ENCODE measurements around the gene ZBTB20. TPM values are rescaled to one million over a fixed set of nuclear protein-coding genes. Genes with fewer than 3 reads are reported as not detected.

The ZBTB20 gene
- total RNA-seq, 1 donor from 2014 or later, result 13.9 TPM

DNA sequence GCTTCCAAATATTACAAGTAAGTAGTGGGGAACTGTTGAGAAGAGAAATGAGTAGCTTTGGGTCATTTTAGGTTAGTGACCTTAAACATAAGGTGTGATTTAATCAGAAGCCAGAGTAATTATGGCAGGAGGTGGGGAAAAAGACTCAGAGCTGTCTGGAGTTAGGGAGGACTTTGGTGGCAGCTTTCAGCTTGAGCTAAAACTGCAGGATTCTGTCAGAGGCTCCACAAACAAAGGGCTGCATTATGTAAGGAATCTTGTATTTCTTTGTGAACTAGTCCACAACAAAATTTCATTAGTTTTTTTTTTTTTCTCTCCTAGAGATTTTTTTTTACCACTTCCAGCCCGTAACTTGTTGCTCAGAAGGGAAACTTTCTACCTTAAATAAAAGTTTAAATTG is 507.9 kb downstream of the ZBTB20 start:
- DNase-seq (ENCODE audit: low read depth in 2 of 2), result no peak

- no peak for DNase-seq (ENCODE audit: low read depth in 2 of 2)
Measured at GRCh38 chr3:114635878-114636277, 511.2 kb downstream of the ZBTB20 start.

GRCh38 chr3:114634635-114635034 is 512.5 kb downstream of the ZBTB20 start:
- DNase-seq (ENCODE audit: low read depth in 2 of 2), result no peak

- no peak for DNase-seq (ENCODE audit: low read depth in 2 of 2)
Measured at GRCh38 chr3:114632757-114633424, 514.2 kb downstream of the ZBTB20 start.

- no peak for DNase-seq (ENCODE audit: low read depth in 2 of 2)
Measured at GRCh38 chr3:114627770-114628169, 519.3 kb downstream of the ZBTB20 start.

DNA sequence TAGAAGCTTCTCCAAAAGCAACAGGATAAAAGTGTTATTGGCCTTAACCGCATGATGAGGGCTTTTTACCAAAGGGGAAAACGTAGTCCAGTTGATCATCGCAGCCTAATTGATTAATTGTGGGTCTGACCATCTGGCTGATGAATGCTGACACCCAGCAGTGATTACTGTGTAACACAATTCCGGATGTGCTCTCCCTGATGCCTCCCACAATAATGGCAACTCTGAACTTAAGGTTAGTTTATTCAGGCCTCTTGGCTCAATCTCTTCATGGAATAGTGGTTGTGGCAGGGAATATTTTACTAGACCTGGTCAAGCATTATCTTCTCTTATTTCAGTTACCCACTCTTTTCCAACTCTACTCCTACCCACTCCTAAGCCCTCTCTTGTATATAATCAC is 520.3 kb downstream of the ZBTB20 start:
- no peak for DNase-seq (ENCODE audit: low read depth in 2 of 2)

GRCh38 chr3:114624571-114625181 is 522.4 kb downstream of the ZBTB20 start:
- peak; percentile 97 to 98 for DNase-seq (ENCODE audit: low read depth in 2 of 2)

DNA sequence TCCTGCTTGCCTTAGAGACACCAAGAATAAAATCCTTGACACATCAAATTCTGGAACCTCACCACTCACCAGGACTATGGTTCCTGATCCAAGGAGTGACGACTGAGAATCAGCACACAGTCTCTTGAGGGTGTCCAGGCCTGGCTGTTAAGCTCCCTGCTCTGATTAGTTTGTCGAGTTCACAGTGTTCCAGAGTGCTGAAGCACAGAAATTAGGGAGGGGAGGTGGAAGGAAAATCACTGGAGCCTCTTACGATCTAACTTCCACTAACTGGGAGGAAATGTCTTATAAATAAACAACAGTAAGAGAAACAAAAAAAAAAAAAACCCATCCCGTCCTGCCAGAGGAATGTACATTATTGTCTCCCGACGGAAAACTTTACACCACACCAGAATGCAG is 523.0 kb downstream of the ZBTB20 start:
- peak; percentile 78 to 79 for DNase-seq (ENCODE audit: low read depth in 2 of 2)

DNA sequence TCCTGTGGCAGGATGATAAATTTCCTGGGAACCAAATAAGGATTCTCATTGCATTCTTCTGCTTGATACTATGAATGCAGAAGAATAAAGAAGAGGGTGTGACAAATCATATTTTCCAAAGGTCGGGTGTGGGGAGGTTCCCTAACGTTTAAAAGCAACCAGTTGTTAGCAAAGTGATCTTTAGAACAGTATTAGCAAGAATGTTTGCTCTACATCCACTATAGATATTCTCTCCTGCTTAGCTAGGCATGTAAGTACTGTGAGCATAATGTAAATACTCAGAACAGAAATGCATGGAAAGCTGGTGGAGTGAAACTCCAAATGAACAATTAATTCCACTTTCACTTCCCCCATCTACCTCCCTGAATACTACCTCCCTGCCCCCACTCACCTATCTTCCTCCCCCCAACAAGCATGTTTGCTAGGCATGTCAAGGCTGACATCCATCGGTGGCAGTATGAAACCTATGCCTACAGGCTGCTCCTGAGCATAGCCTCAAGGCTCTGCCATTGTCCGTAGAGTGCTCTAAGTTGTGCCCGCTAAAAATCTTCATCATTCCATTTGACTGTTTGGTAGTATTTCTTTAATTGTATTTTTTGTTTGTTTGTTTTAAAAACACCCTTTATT is 523.6 kb downstream of the ZBTB20 start:
- peak; percentile 56 to 80 for DNase-seq (ENCODE audit: low read depth in 2 of 2)

DNA sequence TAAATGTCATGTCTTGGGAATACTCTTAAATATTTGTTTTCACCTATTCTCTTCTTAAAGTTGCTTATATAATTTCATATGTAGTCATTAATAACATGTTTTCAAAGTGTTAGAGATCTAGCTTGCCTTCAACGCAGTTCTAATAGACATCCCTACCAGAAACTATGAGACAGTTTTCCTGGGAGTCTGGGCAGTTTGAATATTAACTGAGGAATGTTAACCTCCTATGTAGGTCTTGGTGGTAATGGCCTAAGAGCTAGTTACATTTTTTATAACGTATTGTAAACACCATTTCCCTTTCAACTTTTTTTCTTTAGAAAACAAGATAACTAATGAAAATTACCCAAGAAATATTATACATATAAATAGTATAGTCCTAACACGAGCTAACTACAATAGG is 525.1 kb downstream of the ZBTB20 start:
- DNase-seq (ENCODE audit: low read depth in 2 of 2), result no peak

DNA sequence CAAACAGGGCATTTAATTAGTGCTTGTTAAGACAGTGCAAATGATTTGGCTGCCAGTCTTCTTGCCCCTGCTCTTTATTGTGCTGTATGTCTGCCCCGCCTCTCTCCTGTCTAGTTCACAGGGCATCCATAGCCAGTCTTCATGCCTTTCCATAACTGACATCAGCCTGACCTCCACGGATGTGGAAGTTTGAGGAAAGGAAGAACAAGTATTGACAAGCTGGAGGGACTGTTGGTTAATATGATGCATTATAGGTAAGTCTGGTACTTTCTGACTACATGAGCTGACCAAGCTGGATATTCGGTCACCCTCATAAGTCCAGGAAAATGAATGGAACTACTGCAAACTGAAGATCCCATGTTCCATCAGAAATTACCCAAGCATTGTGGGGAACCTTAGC is 527.3 kb downstream of the ZBTB20 start:
- DNase-seq (ENCODE audit: low read depth in 2 of 2), result no peak

- no peak for DNase-seq (ENCODE audit: low read depth in 2 of 2)
Measured at GRCh38 chr3:114615523-114616085, 531.5 kb downstream of the ZBTB20 start.

GRCh38 chr3:114609973-114610630 is 537.0 kb downstream of the ZBTB20 start:
- no peak for DNase-seq (ENCODE audit: low read depth in 2 of 2)

DNA sequence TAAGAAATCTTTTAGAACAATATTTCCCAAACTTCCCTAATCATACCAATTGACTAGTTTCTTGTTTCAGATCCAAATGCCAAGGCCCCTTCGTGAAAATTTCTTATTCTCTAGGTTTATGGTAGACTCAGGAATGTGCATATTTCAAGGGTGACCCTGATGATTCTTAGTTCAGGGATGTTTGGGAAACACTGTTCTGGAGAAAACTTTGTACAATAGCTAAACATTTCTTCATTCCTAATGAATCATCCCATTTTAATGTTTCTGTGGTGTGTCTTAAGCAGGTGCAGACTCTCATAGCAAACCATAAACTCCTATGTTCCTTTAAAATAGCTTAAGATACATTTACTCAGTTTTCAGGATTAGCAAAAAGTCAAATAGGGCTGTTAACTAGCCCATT is 538.8 kb downstream of the ZBTB20 start:
- peak in 1 of 2 donors; percentile 67 for DNase-seq (ENCODE audit: low read depth in 2 of 2)

GRCh38 chr3:114606336-114606735 is 540.8 kb downstream of the ZBTB20 start:
- peak in 1 of 2 donors; percentile 58 for DNase-seq (ENCODE audit: low read depth in 2 of 2)

- DNase-seq (ENCODE audit: low read depth in 2 of 2), result no peak
Measured at GRCh38 chr3:114600571-114600970, 546.5 kb downstream of the ZBTB20 start.

DNA sequence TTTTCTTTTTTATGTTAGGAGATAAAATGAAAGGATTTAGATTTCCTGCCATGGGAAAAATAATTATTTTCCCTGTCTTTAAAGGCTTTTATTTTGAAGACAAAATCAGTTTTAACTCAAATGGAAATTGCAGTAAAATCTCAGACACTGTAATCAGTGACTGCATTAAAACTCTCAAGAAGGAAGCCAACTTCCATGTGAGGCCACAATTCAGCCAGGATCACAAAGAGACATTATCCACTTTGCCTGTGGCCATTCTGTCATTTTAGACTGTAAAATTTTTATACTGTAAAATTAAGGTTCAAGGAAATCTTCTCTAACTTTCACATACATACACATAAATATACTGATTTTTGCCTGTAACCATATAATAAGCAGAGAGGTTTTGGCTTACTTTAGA is 549.2 kb downstream of the ZBTB20 start:
- DNase-seq (ENCODE audit: low read depth in 2 of 2), result no peak

DNA sequence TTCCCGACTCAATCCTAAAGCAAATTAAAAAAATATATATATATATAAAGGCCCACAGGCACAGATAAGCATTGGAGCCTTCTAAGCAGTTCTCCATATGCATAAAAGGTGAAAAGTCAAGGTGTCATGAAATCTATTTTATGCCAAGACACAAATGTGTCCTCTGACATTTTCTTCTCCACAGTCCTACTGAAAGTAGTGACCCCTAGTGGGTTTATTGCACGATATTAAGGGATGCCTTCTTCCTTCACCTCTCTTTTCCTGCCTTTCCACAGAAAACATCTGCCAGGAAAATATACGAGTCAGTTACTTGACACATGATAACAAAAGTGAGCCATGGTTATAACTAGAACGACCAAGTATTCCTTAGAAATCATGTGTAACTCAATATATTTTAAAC is 550.1 kb downstream of the ZBTB20 start:
- no peak for DNase-seq (ENCODE audit: low read depth in 2 of 2)

GRCh38 chr3:114596147-114596546 is 550.9 kb downstream of the ZBTB20 start:
- no peak for DNase-seq (ENCODE audit: low read depth in 2 of 2)

DNA sequence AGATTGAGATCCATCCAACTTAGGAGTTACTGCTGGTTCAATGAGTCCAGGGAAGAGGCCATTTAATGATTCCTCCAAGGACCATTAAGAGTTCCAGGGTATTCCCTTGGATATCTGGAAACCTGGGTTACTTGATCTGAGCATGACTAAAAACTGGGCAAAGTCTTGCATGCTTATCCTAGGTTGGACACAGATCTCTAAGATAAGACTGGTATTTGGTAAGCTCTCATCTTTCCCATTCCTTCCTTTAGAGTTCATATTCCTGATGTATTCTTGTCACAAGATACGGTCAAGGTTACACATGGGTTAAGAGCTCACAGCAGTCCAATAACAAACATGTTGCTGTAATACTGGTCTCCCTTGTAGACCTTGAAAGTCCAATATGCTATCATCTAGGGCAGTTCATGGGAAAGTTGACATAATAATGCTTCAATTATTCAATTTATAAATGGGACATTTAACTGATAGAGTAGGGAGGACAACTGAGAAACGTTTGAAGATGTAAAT is 551.5 kb downstream of the ZBTB20 start:
- no peak for DNase-seq (ENCODE audit: low read depth in 2 of 2)

DNA sequence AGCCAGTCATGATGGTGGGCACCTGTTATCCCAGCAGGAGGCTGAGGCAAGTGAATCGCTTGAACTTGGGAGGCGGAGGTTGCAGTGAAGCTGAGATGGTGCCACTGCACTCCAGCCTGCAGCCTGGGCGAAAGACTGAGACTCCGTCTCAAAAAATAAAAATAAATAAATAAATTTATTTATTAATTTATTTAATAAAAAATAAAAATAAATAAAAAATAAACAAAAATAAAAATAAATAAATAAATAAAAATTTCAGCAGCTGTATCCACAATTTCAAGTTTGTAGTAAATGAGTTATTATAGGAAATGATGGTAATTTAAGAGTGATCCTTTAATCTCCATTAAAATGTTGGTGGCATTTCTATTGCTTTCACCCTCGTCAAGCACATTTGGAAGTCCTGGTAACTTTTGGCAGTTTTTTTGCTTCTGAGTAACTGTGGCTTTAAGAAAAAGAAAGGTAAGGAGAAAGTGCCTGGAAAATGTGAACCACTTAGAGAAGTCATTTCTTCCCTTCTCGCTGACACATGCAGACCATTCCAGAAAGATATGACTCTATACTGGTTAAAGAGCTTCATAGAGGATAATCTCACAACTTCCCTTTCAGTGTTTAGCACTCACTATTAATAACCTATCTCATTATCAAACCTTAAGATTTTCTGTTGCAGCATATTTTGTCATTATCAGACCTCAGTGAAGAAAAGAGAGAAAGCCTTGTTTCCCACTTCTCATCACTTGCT is 556.6 kb downstream of the ZBTB20 start:
- DNase-seq (ENCODE audit: low read depth in 2 of 2), result no peak
